ENCODE measurements around the gene BAZ1B.
A peak's percentile ranks its signal among the peaks of the same experiment; 100 is the strongest.
"Not testable (repeated sequence)": the region's sequence is repeated elsewhere in the genome, so short reads cannot be mapped to it uniquely, and the experiment has no call there.

BAZ1B gene

DNA sequence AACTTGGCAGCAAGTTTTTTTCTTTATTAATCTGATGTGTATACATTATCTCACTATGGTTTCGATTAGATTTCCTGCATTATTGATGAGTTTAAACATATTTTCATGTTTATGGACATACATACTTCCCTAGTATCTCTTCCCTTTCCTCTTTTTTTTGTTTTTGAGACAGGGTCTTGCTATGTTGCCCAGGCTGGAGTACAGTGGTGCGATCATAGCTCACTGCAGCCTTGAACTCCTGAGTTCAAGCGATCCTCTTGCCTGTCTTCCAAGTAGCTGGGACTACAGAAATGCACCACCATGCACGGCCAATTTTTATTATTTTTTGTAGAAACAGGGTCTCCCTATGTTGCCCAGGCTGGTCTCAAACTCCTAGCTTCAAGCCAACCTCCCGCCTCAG lies 18.9 kb downstream of the BAZ1B start:
- no peaks in the 10 kb centered on the region for H3K9me3 Mint-ChIP-seq
- ATAC-seq (no peak), DNase-seq (no peak)
- no peak overlapping the region for H3K27ac Mint-ChIP-seq
- no peak overlapping the region for H3K4me3 Mint-ChIP-seq
- H3K36me3 Mint-ChIP-seq (ENCODE audit: low read depth) = peaks cover 60% of the 10 kb centered on the region
- H3K27me3 Mint-ChIP-seq = no peaks in the 10 kb centered on the region
- no peaks in the 10 kb centered on the region for H3K4me1 Mint-ChIP-seq

DNA sequence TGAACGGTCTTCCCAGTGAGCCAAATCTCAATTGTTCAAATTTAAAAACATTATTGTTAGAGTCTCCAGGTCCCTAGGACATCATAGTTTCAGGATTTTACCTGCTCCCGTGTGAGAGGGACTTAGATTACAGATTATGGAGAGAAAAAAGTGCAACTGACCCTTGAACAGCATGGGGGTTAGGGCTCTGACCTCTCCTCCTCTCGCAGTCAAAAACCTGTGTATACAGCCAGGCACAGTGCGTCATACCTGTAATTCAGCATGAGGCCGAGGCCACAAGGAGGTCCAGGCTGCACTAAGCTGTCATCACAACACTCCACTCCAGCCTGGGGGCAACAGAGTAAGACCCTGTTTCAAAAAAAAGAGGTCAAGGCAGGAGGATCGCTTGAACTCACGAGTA lies 25.5 kb downstream of the BAZ1B start:
- peaks cover 72% of the 10 kb centered on the region for H3K36me3 Mint-ChIP-seq (ENCODE audit: low read depth)
- no peaks in the 10 kb centered on the region for H3K9me3 Mint-ChIP-seq
- no peaks in the 10 kb centered on the region for H3K27me3 Mint-ChIP-seq
- no peak overlapping the region for H3K4me3 Mint-ChIP-seq
- H3K27ac Mint-ChIP-seq = no peak overlapping the region
- ATAC-seq = no peak
- H3K4me1 Mint-ChIP-seq = no peaks in the 10 kb centered on the region
- DNase-seq = no peak

DNA sequence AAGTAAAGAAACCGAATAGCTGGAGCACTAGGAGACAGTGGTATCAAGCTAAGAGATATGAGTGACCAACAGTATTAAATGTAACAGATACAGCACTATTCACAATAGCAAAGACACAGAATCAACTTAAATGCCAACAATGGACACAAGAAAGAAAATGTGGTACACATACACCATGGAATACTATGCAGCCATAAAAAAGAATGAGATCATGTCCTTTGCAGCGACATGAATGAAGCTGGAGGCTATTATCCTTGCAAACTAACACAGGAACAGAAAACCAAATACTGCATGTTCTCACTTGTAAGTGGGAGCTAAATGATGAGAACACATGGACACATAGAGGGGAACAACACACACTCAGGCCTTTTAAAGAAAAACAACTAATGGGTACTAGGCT lies 26.6 kb downstream of the BAZ1B start:
- not testable (repeated sequence) for H3K4me1 Mint-ChIP-seq, H3K4me3 Mint-ChIP-seq, H3K9me3 Mint-ChIP-seq, H3K27ac Mint-ChIP-seq, ATAC-seq, H3K27me3 Mint-ChIP-seq, DNase-seq
- peaks cover 73% of the 10 kb centered on the region for H3K36me3 Mint-ChIP-seq (ENCODE audit: low read depth)

DNA sequence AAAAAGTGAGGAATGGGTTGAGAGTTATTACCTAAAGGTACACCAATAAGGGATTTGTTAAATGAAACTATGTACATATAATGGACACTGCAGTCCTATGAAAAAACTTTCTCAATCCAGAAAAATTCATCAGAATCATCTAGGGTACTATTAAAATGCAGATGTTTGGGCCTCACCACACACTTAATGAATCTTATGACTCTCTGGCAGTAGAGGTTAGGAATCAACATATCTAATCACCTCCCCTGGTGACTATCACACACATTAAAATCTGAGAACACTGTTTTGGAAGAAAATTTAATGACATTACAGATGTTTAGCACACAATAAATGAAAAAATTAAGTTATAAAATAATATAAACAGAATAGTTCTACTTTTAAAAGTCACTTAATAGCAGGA lies 32.1 kb downstream of the BAZ1B start:
- Mint-ChIP-seq H3K9me3 (no peaks in the 10 kb centered on the region), H3K4me1 (peaks cover 1% of the 10 kb centered on the region), H3K36me3 (ENCODE audit: low read depth) (peaks cover 68% of the 10 kb centered on the region), H3K27me3 (no peaks in the 10 kb centered on the region), H3K4me3 (no peak overlapping the region), H3K27ac (no peak overlapping the region)
- no peak for DNase-seq
- ATAC-seq = no peak

DNA sequence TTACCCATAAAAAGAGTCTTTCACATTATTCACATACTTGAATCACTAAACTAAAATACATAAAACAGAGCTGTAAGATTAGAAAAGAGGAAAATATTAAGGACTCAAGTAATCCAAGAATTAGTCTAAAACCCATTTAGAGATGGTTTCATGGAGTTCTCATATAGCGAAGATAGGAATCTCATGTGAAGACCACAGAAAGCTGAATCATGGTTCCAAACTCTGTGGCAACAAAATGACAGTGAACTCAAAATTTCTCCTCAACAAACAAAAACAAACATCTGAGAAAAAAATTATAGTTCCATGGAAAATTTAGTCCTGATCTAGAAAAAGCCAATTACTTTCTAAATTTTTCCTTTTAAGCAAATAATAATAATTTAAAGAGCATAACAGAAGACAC lies 34.6 kb downstream of the BAZ1B start:
- H3K36me3 Mint-ChIP-seq (ENCODE audit: low read depth) = peaks cover 64% of the 10 kb centered on the region
- no peaks in the 10 kb centered on the region for H3K27me3 Mint-ChIP-seq
- H3K4me3 Mint-ChIP-seq = no peak overlapping the region
- DNase-seq (no peak), ATAC-seq (no peak)
- no peaks in the 10 kb centered on the region for H3K9me3 Mint-ChIP-seq
- peaks cover 3% of the 10 kb centered on the region for H3K4me1 Mint-ChIP-seq
- H3K27ac Mint-ChIP-seq = no peak overlapping the region

DNA sequence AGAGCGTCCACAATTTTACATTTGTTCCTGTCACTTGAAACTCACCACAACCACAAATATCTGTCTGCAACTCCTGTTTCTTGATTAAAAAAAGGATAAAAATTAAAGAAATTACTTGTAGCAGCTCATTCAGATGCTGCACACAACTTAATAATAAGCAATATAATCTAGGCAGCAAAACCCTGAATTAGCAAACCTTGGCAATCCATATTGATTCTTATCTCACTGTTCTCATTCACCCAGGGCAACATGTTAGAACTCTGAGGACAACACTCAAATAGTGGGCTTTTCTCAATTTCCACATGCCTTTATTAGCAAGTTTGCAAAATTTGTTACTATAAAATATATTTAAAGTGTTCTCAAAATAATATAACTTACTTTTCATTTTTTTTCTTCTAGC lies 38.9 kb downstream of the BAZ1B start:
- no peak overlapping the region for H3K27ac Mint-ChIP-seq
- ATAC-seq (no peak), DNase-seq (no peak)
- no peak overlapping the region for H3K4me3 Mint-ChIP-seq
- H3K9me3 Mint-ChIP-seq = no peaks in the 10 kb centered on the region
- peaks cover 66% of the 10 kb centered on the region for H3K36me3 Mint-ChIP-seq (ENCODE audit: low read depth)
- no peaks in the 10 kb centered on the region for H3K27me3 Mint-ChIP-seq
- peaks cover 8% of the 10 kb centered on the region for H3K4me1 Mint-ChIP-seq

DNA sequence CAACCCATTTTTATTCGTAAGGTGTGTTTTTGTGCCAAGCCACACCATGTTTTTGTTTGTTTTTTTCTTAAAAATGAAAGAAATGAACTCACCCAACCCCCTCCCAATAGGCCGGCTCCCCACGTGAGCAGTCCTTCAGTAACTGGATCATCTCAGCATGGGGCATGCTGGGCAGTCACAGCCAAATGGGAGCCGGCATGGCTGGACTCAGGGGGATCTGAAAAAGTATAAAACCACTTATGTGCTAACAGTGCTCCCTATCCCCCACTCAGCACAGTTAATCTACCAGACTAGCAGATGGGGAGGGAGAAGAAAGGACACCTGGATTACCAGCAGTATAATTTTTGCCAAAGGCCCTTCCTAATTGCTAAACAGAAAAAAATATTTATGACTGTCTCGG lies 39.3 kb downstream of the BAZ1B start:
- no peak overlapping the region for H3K27ac Mint-ChIP-seq

GRCh38 chr7:73481521-73481920 lies 40.6 kb downstream of the BAZ1B start:
- not testable (repeated sequence) for H3K4me3 Mint-ChIP-seq
- Mint-ChIP-seq H3K4me1 (peaks cover 10% of the 10 kb centered on the region), H3K36me3 (ENCODE audit: low read depth) (peaks cover 68% of the 10 kb centered on the region)

More for the DNA sequence above, 39.3 kb downstream of the BAZ1B start:
- Mint-ChIP-seq H3K27me3 (no peaks in the 10 kb centered on the region), H3K4me1 (peaks cover 8% of the 10 kb centered on the region), H3K36me3 (ENCODE audit: low read depth) (peaks cover 66% of the 10 kb centered on the region), H3K9me3 (no peaks in the 10 kb centered on the region), H3K4me3 (no peak overlapping the region)
- DNase-seq (no peak), ATAC-seq (no peak)

DNA sequence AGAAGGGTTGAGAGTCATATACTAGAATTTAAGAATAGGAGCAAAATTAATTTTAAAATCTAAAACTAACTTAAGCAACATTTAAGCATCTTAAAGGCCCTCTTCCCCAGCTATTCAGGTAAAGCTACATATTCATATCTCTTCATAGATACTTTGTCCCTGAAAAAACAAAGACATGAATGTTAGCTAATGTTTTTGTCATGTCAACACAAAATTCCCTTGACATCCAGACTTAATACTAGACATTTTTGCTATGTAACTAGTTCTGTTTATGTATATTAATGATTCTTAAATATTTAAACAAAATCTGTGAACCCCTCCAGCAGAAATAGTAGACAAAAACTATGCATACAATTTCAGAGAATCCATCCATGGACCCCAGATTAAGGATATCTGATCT lies 43.5 kb downstream of the BAZ1B start:
- H3K4me3 Mint-ChIP-seq = no peak overlapping the region
- DNase-seq (no peak), ATAC-seq (no peak)
- peaks cover 21% of the 10 kb centered on the region for H3K4me1 Mint-ChIP-seq
- no peaks in the 10 kb centered on the region for H3K9me3 Mint-ChIP-seq
- no peaks in the 10 kb centered on the region for H3K27me3 Mint-ChIP-seq
- peaks cover 73% of the 10 kb centered on the region for H3K36me3 Mint-ChIP-seq (ENCODE audit: low read depth)
- no peak overlapping the region for H3K27ac Mint-ChIP-seq

More at GRCh38 chr7:73481521-73481920, 40.6 kb downstream of the BAZ1B start:
- H3K27ac Mint-ChIP-seq, ATAC-seq, H3K27me3 Mint-ChIP-seq, DNase-seq, H3K9me3 Mint-ChIP-seq: not testable (repeated sequence)

DNA sequence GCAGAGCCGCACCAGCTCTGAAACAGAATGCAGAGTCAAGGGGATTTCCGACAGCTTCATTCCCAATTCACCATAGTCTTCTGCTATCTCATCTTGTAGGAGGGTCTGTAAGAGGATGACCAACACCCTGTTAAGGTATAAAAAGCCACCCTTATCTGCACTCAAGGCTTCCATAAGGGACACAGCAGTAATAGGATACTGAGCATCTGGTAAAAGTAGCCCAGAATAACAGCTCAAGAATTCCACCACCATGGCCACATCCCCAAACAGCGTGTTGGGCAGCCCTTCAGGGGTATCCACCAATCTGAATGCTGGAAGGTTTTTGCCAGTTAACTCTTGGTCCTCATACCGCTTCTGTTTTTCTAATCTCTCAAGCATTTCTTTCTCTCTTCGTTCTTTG lies 44.7 kb downstream of the BAZ1B start:
- DNase-seq (no peak), ATAC-seq (no peak)
- Mint-ChIP-seq H3K27ac (peak overlapping the region; percentile 3), H3K9me3 (no peaks in the 10 kb centered on the region), H3K4me1 (peaks cover 21% of the 10 kb centered on the region), H3K4me3 (no peak overlapping the region), H3K27me3 (no peaks in the 10 kb centered on the region), H3K36me3 (ENCODE audit: low read depth) (peaks cover 66% of the 10 kb centered on the region)

DNA sequence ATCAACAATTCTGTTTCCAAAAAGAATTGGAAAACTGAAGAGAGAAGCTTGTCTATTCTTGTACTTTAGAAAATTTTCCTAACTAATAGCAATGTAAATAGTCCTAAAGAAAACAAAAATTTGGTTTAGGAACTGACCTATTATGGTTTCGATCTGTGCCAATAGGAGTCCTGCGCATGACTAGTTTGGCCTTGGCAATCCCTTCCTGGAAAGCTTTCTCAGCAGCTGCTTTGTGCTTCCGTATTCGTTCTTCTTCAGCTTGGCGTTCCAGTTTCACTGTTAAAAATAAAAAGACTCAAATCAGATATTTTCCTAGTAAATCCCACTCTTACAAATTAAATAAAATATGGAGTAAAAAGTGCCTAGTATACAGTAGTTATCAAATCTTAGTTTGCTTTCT lies 51.9 kb downstream of the BAZ1B start:
- Mint-ChIP-seq H3K9me3 (no peaks in the 10 kb centered on the region), H3K4me3 (no peak overlapping the region), H3K27ac (no peak overlapping the region), H3K36me3 (ENCODE audit: low read depth) (peaks cover 60% of the 10 kb centered on the region), H3K4me1 (peaks cover 6% of the 10 kb centered on the region), H3K27me3 (no peaks in the 10 kb centered on the region)
- DNase-seq (no peak), ATAC-seq (no peak)

- not testable (repeated sequence) for H3K27ac Mint-ChIP-seq, H3K9me3 Mint-ChIP-seq, H3K4me3 Mint-ChIP-seq, ATAC-seq, DNase-seq, H3K4me1 Mint-ChIP-seq, H3K27me3 Mint-ChIP-seq
- H3K36me3 Mint-ChIP-seq (ENCODE audit: low read depth) = peaks cover 73% of the 10 kb centered on the region
Measured at GRCh38 chr7:73467046-73467445, 55.0 kb downstream of the BAZ1B start.

GRCh38 chr7:73466112-73466511 lies 56.0 kb downstream of the BAZ1B start:
- no peak overlapping the region for H3K27ac Mint-ChIP-seq

DNA sequence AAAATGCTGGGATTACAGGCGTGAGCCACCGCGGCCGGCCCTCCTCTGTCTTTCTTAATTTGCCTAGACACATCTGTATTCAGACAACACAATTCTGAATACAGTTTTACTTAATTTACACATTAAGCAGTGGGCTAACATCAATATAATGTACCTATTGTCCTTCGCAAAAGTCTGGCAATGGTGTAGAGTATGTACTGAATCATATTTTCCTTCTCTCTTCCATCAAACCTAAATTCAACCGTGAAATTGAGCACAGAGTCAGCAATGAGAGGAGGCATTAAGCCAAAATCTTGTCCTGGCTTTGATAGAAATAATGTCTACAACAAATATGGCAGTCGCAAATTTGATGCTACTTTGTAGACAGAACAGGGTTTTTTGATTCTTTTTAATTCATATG lies 58.1 kb downstream of the BAZ1B start:
- Mint-ChIP-seq H3K27me3 (no peaks in the 10 kb centered on the region), H3K27ac (no peak overlapping the region), H3K4me1 (no peaks in the 10 kb centered on the region), H3K9me3 (no peaks in the 10 kb centered on the region), H3K36me3 (ENCODE audit: low read depth) (peaks cover 68% of the 10 kb centered on the region), H3K4me3 (no peak overlapping the region)
- DNase-seq (no peak), ATAC-seq (no peak)

More at GRCh38 chr7:73466112-73466511, 56.0 kb downstream of the BAZ1B start:
- Mint-ChIP-seq H3K27me3 (no peaks in the 10 kb centered on the region), H3K36me3 (ENCODE audit: low read depth) (peaks cover 73% of the 10 kb centered on the region), H3K4me3 (no peak overlapping the region), H3K9me3 (no peaks in the 10 kb centered on the region), H3K4me1 (no peaks in the 10 kb centered on the region)
- DNase-seq = no peak
- no peak for ATAC-seq

DNA sequence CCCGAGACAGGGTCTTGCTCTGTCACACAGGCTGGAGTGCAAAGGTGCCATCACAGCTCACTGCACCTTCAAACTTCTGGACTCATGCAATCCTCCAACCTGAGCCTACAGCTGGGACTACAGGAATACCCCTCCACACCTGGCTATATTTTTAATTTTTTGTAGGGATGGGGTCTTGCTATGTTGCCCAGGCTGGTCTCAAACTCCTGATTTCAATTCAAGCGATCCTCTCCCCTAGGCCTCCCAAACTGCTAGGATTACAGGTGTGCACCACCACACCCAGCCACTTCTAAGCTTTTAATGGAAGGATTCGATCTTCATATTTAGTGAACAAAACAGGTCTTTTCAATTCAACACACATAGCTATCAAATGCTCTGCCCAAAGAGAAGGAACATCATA lies 58.8 kb downstream of the BAZ1B start:
- DNase-seq (no peak), ATAC-seq (no peak)
- H3K4me3 Mint-ChIP-seq = no peak overlapping the region
- no peaks in the 10 kb centered on the region for H3K4me1 Mint-ChIP-seq
- H3K27ac Mint-ChIP-seq = no peak overlapping the region
- no peaks in the 10 kb centered on the region for H3K27me3 Mint-ChIP-seq
- peaks cover 66% of the 10 kb centered on the region for H3K36me3 Mint-ChIP-seq (ENCODE audit: low read depth)
- H3K9me3 Mint-ChIP-seq = no peaks in the 10 kb centered on the region

- ATAC-seq = no peak
- Mint-ChIP-seq H3K9me3 (no peaks in the 10 kb centered on the region), H3K27ac (no peak overlapping the region), H3K4me3 (no peak overlapping the region), H3K27me3 (no peaks in the 10 kb centered on the region), H3K36me3 (ENCODE audit: low read depth) (peaks cover 71% of the 10 kb centered on the region), H3K4me1 (no peaks in the 10 kb centered on the region)
- DNase-seq = no peak
Measured at GRCh38 chr7:73461782-73462285, 60.3 kb downstream of the BAZ1B start.

All from activated naive CD8-positive, alpha-beta T cell treated with anti-CD3 and anti-CD28 coated beads, Interleukin-2, amount 50 U/mL, for 24 hours (primary cell).